ENCODE measurements around the gene WASF2. TPM values are rescaled to one million over a fixed set of nuclear protein-coding genes. Genes with fewer than 3 reads are reported as not detected.

The WASF2 gene
- total RNA-seq, 1 experiment from 2014 or later: 20.7 TPM

DNA sequence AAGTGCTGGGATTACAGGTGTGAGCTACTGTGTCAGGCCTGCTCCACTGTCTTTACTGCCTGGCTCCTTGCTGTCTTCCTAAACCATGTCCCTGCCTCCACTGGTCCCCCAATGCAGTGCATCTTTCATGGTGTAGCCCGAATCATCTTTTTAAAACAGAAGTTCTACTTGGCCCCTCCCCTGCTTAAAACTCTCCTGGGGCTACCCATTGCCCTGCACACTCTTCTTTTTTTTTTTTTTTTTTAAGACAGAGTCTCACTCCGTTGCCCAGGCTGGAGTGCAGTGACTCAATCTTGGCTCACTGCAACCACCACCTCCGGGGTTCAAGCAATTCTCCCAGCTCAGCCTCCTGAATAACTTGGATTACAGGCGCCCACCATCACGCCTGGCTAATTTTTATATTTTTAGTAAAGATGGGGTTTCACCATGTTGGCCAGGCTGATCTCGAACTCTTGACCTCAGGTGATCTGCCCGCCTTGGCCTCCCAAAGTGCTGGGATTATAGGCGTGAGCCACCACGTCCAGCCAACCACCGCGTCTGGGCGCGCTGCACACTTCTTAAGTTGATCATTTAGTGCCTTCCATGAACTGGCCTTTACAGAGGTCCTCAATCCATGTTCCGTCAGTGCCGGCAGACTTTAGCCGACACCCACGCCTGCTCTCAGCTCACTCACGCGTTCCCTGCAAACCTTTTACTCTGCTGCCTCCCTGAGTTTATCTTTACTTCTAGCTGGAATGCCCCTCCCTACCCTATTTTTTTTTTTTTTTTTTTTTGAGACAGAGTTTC lies 117.8 kb downstream of the WASF2 start:
- no peaks in the 10 kb centered on the region for H3K79me2 ChIP-seq (ENCODE audit: low read length)
- TF ChIP-seq, protein P1, sequence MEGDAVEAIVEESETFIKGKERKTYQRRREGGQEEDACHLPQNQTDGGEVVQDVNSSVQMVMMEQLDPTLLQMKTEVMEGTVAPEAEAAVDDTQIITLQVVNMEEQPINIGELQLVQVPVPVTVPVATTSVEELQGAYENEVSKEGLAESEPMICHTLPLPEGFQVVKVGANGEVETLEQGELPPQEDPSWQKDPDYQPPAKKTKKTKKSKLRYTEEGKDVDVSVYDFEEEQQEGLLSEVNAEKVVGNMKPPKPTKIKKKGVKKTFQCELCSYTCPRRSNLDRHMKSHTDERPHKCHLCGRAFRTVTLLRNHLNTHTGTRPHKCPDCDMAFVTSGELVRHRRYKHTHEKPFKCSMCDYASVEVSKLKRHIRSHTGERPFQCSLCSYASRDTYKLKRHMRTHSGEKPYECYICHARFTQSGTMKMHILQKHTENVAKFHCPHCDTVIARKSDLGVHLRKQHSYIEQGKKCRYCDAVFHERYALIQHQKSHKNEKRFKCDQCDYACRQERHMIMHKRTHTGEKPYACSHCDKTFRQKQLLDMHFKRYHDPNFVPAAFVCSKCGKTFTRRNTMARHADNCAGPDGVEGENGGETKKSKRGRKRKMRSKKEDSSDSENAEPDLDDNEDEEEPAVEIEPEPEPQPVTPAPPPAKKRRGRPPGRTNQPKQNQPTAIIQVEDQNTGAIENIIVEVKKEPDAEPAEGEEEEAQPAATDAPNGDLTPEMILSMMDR (conservative IDR thresholded peaks at IDR 0.05; ENCODE audit: low read depth, low read length): no peak
- no peak for TF ChIP-seq EZH2phosphoT487 (IDR thresholded peaks at IDR 0.05; ENCODE audit: borderline replicate concordance, low read length)
- no peak for TF ChIP-seq EZH2 (IDR thresholded peaks at IDR 0.05; ENCODE audit: low read length, unreplicated experiment)
- DNase-seq (no peak), ATAC-seq (no peak)
- H3K4me2 ChIP-seq (ENCODE audit: low read length): no peak overlapping the region
- no peaks in the 10 kb centered on the region for H4K20me1 ChIP-seq (ENCODE audit: low read length)
- H3K4me1 ChIP-seq (ENCODE audit: insufficient read depth, low read length): peaks cover 4% of the 10 kb centered on the region
- BruUV-seq (replicated peaks): no TSS peak
- H3K4me3 ChIP-seq (ENCODE audit: low read length): no peak overlapping the region
- no peak overlapping the region for H3K27ac ChIP-seq (ENCODE audit: low read length)
- POLR2A ChIA-PET (ENCODE audit: unreplicated experiment): interaction anchor here (0.6 kb wide), 1 partner anchor 75 kb away, joined by 17 read pairs; no protein-coding TSS in a partner anchor
- no peaks in the 10 kb centered on the region for H3F3A ChIP-seq (ENCODE audit: low read length, unreplicated experiment)
- no peaks in the 10 kb centered on the region for H3K36me3 ChIP-seq (ENCODE audit: low read depth, low read length)
- H3K9me2 ChIP-seq (replicated peaks; ENCODE audit: low read length): no peaks in the 10 kb centered on the region
- intact Hi-C loops (cut with micrococcal nuclease): no loop called here
- H3K9me3 ChIP-seq (ENCODE audit: low read length): no peaks in the 10 kb centered on the region
- H3K9ac ChIP-seq (ENCODE audit: low read length): no peak overlapping the region
- H2AFZ ChIP-seq (ENCODE audit: low read length): no peak overlapping the region
- CTCF ChIA-PET: no interaction called here
- H3K27me3 ChIP-seq (ENCODE audit: low read length): no peaks in the 10 kb centered on the region

DNA sequence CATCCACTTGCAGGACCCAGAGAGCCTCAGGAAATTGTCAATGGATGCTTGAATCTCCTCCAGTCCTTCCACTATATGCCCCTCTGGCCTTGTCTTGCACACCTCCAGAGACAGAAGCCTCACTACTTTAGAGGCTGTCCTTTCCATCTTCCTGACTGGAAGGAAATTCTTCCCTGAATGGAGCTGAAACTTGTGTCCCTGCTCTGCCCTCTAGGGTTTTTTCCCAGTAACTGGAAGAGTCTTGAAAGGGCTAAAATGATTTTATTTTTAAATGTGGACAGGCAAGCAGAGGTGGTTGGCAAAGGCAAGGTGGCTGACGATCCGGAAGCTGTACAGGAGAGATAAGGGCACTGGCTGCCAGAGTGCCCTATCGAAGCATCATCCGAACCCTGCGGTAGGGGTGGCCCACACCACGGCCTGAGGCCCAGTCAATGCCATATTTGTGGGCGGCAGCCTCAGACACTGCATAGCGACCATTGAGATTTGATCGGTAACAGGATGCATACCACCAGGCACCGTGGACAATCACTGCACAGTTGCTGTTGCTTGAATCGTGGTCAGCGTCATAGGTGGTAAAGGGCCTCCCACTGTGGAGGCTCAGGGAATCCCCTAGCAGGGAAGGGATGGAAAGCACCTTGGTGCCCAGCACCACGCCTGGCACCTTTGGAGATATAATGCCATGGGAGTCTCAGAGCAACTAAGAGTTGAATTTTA lies 120.9 kb downstream of the WASF2 start:
- peaks cover 13% of the 10 kb centered on the region for H3K4me1 ChIP-seq (ENCODE audit: insufficient read depth, low read length)
- ChIA-PET CTCF (interaction anchor here (0.8 kb wide), 1 partner anchor 51 kb away, joined by 3 read pairs; no protein-coding TSS in a partner anchor), POLR2A (ENCODE audit: unreplicated experiment) (no interaction called here)
- no peak overlapping the region for H3K27ac ChIP-seq (ENCODE audit: low read length)
- H3K4me2 ChIP-seq (ENCODE audit: low read length): no peak overlapping the region
- ATAC-seq (no peak), DNase-seq (peak; percentile 44)
- no peaks in the 10 kb centered on the region for H3F3A ChIP-seq (ENCODE audit: low read length, unreplicated experiment)
- H2AFZ ChIP-seq (ENCODE audit: low read length): no peak overlapping the region
- no peak overlapping the region for H3K9ac ChIP-seq (ENCODE audit: low read length)
- H3K36me3 ChIP-seq (ENCODE audit: low read depth, low read length): no peaks in the 10 kb centered on the region
- peaks cover 10% of the 10 kb centered on the region for H3K79me2 ChIP-seq (ENCODE audit: low read length)
- H3K27me3 ChIP-seq (ENCODE audit: low read length): no peaks in the 10 kb centered on the region
- H3K9me2 ChIP-seq (replicated peaks; ENCODE audit: low read length): no peaks in the 10 kb centered on the region
- TF ChIP-seq, protein P1 (conservative IDR thresholded peaks at IDR 0.05; ENCODE audit: low read depth, low read length): peak; percentile 54
- TF ChIP-seq EZH2phosphoT487 (IDR thresholded peaks at IDR 0.05; ENCODE audit: borderline replicate concordance, low read length): no peak
- intact Hi-C loops (cut with micrococcal nuclease): no loop called here
- BruUV-seq (replicated peaks): no TSS peak
- H4K20me1 ChIP-seq (ENCODE audit: low read length): no peaks in the 10 kb centered on the region
- H3K4me3 ChIP-seq (ENCODE audit: low read length): no peak overlapping the region
- H3K9me3 ChIP-seq (ENCODE audit: low read length): no peaks in the 10 kb centered on the region

All from PC-3 (cell line).